NCI-H2171 (cell line): ENCODE data around the gene LTB4R.
A peak's percentile ranks its signal among the peaks of the same experiment; 100 is the strongest.

Source experiments
- DNase-seq: peaks from one replicate; lab custom pipeline; 2025; lab: John Stamatoyannopoulos, UW

LTB4R gene

DNA sequence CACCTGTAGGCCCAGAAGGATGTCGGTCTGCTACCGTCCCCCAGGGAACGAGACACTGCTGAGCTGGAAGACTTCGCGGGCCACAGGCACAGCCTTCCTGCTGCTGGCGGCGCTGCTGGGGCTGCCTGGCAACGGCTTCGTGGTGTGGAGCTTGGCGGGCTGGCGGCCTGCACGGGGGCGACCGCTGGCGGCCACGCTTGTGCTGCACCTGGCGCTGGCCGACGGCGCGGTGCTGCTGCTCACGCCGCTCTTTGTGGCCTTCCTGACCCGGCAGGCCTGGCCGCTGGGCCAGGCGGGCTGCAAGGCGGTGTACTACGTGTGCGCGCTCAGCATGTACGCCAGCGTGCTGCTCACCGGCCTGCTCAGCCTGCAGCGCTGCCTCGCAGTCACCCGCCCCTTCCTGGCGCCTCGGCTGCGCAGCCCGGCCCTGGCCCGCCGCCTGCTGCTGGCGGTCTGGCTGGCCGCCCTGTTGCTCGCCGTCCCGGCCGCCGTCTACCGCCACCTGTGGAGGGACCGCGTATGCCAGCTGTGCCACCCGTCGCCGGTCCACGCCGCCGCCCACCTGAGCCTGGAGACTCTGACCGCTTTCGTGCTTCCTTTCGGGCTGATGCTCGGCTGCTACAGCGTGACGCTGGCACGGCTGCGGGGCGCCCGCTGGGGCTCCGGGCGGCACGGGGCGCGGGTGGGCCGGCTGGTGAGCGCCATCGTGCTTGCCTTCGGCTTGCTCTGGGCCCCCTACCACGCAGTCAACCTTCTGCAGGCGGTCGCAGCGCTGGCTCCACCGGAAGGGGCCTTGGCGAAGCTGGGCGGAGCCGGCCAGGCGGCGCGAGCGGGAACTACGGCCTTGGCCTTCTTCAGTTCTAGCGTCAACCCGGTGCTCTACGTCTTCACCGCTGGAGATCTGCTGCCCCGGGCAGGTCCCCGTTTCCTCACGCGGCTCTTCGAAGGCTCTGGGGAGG lies at the start of gene LTB4R:
Gene LTB4R, plus strand, starts transcription at position 857 of the 959 bp plus-strand sequence. CDS start 4,150 bp downstream, outside the sequence.
- DNase-seq: no peak

DNA sequence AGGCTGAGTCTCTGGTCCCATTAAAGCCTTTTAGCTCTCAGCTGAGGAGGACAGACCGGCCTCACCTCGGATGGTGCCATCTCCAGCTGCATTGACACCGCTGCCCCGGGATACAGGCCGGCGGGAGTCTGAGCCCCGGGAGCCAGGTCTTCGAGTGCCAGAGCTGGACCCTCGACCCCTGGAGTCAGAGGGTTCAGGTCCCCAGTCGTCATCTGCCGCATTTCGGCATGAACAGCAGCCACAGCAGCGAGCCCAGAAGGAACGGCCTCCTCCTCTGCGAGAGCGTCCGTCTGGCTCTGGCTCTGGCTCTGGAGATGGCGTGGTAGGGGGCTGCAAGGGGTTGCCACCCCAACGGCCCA lies 49.4 kb upstream of the LTB4R start:
- DNase-seq: no peak

DNA sequence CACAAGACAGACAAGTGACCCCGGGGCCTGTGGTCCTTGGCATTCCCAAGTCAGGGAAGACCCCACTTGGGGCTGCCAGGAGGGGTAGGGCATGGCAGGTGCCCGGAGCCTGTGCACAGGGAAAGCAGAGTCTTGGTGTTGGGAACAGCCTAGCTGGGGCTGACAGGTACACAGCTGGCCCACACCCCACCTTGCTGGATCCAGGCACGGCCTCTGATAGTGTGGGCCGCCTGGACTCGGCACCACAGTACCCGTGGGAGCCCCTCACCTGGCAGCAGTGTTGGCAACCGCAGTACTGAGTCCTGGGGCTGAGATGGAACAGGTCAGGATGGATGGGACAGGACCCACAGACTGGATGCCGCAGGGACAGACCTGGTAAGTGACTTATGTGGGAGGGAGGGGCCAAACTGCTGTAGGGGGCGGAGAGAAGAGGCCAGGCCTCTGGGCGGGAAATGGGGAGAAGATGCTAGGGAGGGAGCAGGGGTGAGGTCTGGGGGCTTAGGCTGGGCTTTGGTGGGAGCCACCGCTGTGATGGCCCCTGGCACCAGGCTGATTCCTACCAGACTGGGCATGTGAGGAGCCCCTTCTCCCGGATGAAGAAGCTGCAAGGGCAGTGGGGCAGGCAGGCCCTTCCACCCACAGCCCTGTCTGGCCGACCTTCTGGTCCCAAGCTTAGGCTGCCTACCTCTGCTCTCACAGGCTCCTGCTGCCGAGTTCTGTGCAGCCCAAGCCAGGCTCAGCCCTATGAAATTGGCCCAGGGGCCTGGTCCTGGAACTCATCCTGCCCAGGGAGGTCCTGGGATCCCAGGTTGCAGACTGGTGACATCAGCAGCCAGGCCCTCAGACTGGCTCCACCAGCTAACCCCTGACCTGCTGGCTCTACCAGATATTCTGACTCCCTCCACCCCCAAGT lies 48.2 kb upstream of the LTB4R start, which contains the start of gene TGM1:
Gene TGM1, minus strand, starts transcription at position 357 of the 913 bp plus-strand sequence. CDS start 825 bp downstream, outside the sequence.
- no peak for DNase-seq

GRCh38 chr14:24263848-24264247 lies 47.5 kb upstream of the LTB4R start:
- no peak for DNase-seq

DNA sequence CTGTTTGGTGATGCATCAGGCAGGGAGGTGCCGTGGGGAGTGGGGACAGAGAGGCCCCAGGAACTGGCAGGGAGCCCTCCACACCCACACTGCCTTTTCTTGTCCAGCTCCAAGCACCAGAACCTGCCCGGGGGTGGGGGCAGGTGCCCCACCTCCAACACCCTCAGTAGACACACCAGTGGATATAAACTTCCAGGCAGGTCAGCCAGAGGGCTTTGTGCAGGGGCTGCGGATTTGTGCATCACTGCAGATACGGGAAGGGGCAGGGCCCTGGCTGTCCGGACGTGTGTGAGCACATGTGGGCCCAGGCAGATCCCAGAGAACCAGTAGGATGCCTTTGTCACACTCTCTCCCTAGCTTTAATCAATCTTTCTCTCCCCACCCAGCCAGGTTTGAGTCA lies 47.0 kb upstream of the LTB4R start:
- no peak for DNase-seq

DNA sequence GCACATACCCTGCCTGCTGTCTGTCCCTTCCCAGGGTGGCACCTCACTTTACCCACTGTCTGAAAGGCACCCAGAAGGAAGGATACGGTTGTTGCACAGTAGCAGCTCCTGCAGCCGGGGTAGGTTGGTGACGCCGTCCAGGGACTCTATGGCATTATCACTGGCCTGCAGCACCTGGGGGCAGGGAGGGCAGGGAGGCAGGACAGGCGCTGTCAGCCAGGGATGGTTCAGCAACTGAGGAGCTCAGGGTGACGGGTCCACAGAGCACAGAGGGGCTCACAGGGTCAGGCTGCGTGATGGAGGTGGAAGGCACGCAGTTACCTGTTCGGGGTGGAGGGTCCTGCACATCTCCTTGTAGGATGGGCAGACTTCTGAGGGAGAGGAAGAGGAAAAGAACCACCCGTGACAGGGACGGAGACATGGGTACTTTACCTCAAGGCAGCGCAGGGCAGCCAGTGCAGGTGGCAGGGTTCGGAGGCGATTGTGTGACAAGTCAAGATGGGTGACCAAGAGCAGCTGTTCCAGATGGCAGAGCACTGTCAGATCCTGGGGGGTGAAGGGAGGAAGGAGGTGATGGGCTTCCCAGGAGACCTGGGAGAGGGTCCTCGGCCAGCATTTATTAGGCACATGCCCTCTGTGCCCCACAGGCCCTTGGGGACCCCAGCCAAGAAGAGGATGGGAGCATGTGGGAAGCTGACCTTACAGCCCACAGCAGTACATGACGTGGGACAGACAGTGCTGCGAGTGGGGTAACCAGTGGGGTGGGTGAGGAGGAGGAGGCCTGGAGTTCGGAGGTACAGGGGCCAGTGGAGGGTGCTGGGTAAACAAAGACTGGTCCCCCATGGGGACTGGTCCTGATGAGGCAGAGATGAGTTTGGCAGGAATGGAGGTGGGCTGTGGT lies 44.7 kb upstream of the LTB4R start:
- no peak for DNase-seq

GRCh38 chr14:24267516-24267915 lies 43.8 kb upstream of the LTB4R start:
- no peak for DNase-seq

- no peak for DNase-seq
These were observed 43.1 kb upstream of the LTB4R start for GRCh38 chr14:24268225-24268624.

- no peak for DNase-seq
These were observed 41.9 kb upstream of the LTB4R start for GRCh38 chr14:24269368-24269767.

GRCh38 chr14:24269910-24270536 lies 41.3 kb upstream of the LTB4R start:
- DNase-seq: no peak

- DNase-seq: peak; percentile 22
These were observed 40.7 kb upstream of the LTB4R start for GRCh38 chr14:24270537-24271133.

DNA sequence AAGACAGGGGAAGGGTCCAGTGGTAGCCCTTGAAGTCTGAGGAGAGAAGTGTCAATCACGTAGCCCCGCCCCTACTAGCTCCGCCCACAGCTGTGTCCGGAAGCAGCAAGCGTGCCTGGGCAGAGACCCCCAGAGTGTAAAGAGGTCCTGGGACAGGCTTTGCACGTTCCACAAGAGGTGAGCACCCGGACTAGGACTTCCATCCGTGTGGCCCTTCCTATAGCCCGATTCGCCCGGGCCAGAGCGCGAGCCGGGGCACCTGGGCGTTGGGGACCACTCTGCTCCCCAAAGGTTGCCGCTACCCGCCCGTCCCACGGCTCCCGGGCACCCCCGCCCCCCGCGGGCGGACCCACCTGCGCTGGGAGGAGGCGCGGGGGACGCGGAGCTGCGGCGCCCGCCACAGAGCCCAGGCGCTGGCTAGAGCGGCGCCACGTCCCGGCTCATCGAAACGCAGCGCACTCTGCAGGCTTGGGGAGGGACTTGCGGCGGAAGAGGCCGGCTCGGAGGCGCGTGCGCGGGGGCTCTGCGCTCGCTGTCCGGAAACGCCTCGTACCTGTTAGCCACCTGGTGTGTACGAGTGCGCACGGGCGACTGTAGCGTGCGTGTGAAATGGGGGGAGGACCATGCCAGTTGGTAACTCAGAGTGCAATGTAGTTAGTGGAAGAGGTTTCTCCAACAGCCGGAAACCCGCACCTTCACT lies 40.0 kb upstream of the LTB4R start, which contains the start of gene RABGGTA:
Gene RABGGTA, minus strand, starts transcription at position 464 of the 700 bp plus-strand sequence. CDS start 482 bp downstream, outside the sequence.
- DNase-seq: peak; percentile 98

- DNase-seq: no peak
These were observed 39.5 kb upstream of the LTB4R start for GRCh38 chr14:24271834-24272263.

DNA sequence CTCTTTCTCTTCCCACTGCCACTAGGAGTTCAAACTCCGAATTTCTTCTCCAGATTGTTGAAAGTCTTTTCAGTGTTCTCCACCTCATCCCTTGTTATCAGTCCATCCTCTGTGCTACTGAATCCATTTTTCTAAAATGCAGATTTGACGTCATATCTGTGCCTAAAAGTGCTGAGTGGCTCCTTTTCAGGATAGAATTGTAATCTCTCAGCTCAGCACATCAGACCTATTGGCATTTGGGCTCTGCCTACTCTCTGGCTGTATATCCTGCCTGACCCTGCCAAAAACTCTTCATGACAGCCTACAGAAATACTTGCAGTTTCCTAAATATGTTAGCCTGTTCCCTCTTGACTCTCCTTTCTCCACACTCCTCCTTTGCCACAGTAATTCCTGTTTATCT lies 38.8 kb upstream of the LTB4R start:
- DNase-seq: no peak

- DNase-seq: no peak
These were observed 37.8 kb upstream of the LTB4R start for GRCh38 chr14:24273422-24273998.

- DNase-seq: no peak
These were observed 37.2 kb upstream of the LTB4R start for GRCh38 chr14:24274101-24274543.

DNA sequence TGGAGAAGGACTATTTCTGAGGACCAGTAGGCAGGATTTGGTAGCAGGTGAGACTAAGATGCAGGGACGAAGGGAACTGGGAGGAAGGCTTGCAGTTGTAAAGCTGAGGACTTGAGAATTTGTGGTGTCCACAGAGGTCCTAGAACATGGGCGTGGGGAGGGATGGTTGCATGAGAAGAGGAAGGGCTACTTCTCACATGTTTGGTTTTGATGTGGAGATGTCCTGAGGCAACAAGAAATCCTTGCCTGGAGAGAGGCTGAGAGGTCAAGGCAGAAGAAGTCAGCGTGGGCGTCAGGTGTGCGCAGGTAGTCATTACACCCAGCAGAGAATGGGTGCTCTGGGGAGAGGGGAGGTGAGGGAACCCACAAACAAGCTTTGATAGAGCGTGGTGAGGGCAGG lies 34.2 kb upstream of the LTB4R start:
- DNase-seq: no peak

DNA sequence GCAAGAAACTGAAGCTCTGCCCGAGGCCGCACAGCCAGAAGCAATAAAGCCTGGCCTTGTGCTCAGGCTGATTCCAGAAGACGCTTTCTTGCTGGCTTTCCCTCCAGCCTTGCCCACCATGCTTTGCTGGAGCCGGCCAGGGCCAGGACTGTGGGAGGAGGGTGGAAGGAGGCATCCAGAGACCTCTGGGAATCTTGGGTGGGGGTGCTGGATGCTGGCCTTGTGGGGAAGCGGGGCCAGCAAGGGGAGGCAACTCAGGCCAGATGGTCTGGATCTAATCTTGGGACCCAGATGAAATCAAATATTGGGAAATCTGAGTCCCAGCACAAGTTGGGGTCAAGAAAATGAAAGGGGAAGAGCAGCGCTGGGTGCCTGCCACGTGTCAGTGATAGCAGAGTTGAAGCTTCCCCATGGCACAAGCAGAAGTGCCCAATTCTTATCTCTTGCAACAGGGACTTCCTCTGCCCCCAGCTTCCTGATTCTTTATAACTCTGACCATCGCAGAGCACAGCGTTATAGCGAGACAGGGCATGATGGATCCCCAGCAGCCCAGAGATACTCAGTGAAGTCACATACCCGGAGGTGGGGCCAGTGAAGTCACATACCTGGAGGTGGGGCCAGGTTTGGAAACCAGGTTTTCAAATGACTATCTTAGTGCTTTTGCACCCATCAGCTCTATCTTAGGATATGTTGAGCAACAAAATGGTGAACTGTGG lies 33.5 kb upstream of the LTB4R start:
- no peak for DNase-seq

DNA sequence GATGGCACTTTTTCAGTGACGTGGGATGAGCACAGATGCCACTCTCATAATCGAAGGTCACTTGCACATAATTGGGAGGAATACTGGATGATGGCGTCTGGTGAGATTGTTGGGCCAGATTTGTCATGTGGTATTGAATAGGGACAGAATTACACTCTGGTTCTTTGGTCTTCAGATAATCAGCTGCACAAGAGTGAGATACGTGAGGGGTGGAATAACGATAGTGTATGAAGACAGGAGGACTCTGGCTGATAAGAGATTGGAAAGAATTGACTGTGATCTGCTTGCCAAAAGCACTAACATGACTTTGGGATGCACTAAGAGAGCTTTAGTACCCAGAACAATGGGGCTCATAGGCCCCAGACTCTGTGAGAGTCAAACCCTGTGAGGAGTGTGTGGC lies 32.9 kb upstream of the LTB4R start:
- DNase-seq: no peak
